A673 (cell line): ENCODE results near the gene RPGRIP1.

Source experiments
- CTCF ChIP-seq: fragments of 300-800, 200-600 bp; sonication (generic); conservative IDR thresholded peaks from 2 replicates; pipeline ENCODE4 v1.5.1; 2017; ENCODE audit warnings: low read depth, mild to moderate bottlenecking, antibody characterized with exemption, low read length, moderate library complexity, mixed read lengths
- EZH2 ChIP-seq: fragments of 200-600 bp; sonication (generic); IDR thresholded peaks from 2 replicates; pipeline ENCODE4 v1.6.1; 2017; ENCODE audit warnings: borderline replicate concordance, low read depth, mild to moderate bottlenecking, mixed read lengths, antibody characterized with exemption, low read length; ENCODE audit not compliant: poor library complexity, severe bottlenecking

- TF ChIP-seq EZH2 (no peak), CTCF (no peak)
Observed at GRCh38 chr14:21275261-21275858, 4.5 kb upstream of the RPGRIP1 start.
